ENCODE measurements around the gene HUS1. TPM values are rescaled to one million over a fixed set of nuclear protein-coding genes. Genes with fewer than 3 reads are reported as not detected.

The HUS1 gene
- total RNA-seq, 4 donors from 2014 or later: 37.2 to 74.8 (median 52.3) TPM

- Histone ChIP-seq H3K27ac (peak overlapping the region; percentile 55 to 79 (median 64)), H3K36me3 (peaks cover 0 to 56% (median 24%) of the 10 kb centered on the region in 4 donors), H3K4me1 (peaks cover 0 to 17% (median 9%) of the 10 kb centered on the region in 4 donors), H3K4me3 (no peak overlapping the region), H3K27me3 (no peaks in the 10 kb centered on the region), H3K9me3 (no peaks in the 10 kb centered on the region)
- TF ChIP-seq POLR2AphosphoS5 (IDR thresholded peaks at IDR 0.05) (peak in 1 of 3 donors; percentile 26), EP300 (IDR thresholded peaks at IDR 0.05; ENCODE audit: low read depth) (no peak)
- DNase-seq: peak; percentile 78
- intact Hi-C loops (cut with DNase I; ENCODE audit: low total_unique reads) (no loop called here), in situ Hi-C loops (cut with MboI; ENCODE audit: low pct_ligation_motif_present in 1 of 4, low pct_unique_long_range_greater_than_20kb in 1 of 4, low sequenced_read_pairs in 3 of 4) (no loop called here)
- 62% methylated on average over 3 of the region's 3 CpGs; no CpG with 5 or more reads in 1 of the 2 donors for WGBS, 2 donors (ENCODE audit: low coverage in 1 of 2)
These were observed 17.2 kb downstream of the HUS1 start for GRCh38 chr7:47962262-47962661.

GRCh38 chr7:47957156-47957555, 22.3 kb downstream of the HUS1 start:
- peaks cover 0 to 7% (median 2%) of the 10 kb centered on the region in 4 donors for H3K4me1 ChIP-seq
- H3K9me3 ChIP-seq: no peaks in the 10 kb centered on the region
- intact Hi-C loops (cut with DNase I; ENCODE audit: low total_unique reads): no loop called here
- no peak overlapping the region for H3K4me3 ChIP-seq
- peaks cover 0 to 19% (median 0%) of the 10 kb centered on the region in 4 donors for H3K36me3 ChIP-seq
- WGBS, 2 donors (ENCODE audit: low coverage in 1 of 2): 66 to 77% methylated on average over 6 of the region's 6 CpGs
- H3K27ac ChIP-seq: no peak overlapping the region
- no peaks in the 10 kb centered on the region for H3K27me3 ChIP-seq
- in situ Hi-C loops (cut with MboI; ENCODE audit: low pct_ligation_motif_present in 1 of 4, low pct_unique_long_range_greater_than_20kb in 1 of 4, low sequenced_read_pairs in 3 of 4): no loop called here
- TF ChIP-seq CTCF (IDR thresholded peaks at IDR 0.05): no peak
- no peak for DNase-seq

- Histone ChIP-seq H3K4me3 (no peak overlapping the region), H3K4me1 (peaks cover 0 to 6% (median 2%) of the 10 kb centered on the region in 4 donors), H3K27ac (no peak overlapping the region), H3K36me3 (peaks cover 0 to 15% (median 0%) of the 10 kb centered on the region in 4 donors), H3K27me3 (no peaks in the 10 kb centered on the region), H3K9me3 (no peaks in the 10 kb centered on the region)
- intact Hi-C loops (cut with DNase I; ENCODE audit: low total_unique reads): no loop called here
- TF ChIP-seq EP300 (IDR thresholded peaks at IDR 0.05; ENCODE audit: low read depth): no peak
- no peak for TF ChIP-seq POLR2AphosphoS5 (IDR thresholded peaks at IDR 0.05)
- TF ChIP-seq CTCF (IDR thresholded peaks at IDR 0.05): no peak
- no peak for TF ChIP-seq POLR2A (IDR thresholded peaks at IDR 0.05)
- no peak for DNase-seq
- in situ Hi-C loops (cut with MboI; ENCODE audit: low pct_ligation_motif_present in 1 of 4, low pct_unique_long_range_greater_than_20kb in 1 of 4, low sequenced_read_pairs in 3 of 4): no loop called here
- WGBS, 2 donors (ENCODE audit: low coverage in 1 of 2): 92 to 96% methylated on average over 4 to 6 of the region's 6 CpGs
These were observed 23.2 kb downstream of the HUS1 start for GRCh38 chr7:47956220-47956619.

- intact Hi-C loops (cut with DNase I; ENCODE audit: low total_unique reads): no loop called here
- Histone ChIP-seq H3K27ac (no peak overlapping the region), H3K4me1 (peaks cover 0 to 17% (median 8%) of the 10 kb centered on the region in 4 donors), H3K9me3 (no peaks in the 10 kb centered on the region), H3K36me3 (peaks cover 0 to 9% (median 0%) of the 10 kb centered on the region in 4 donors), H3K27me3 (no peaks in the 10 kb centered on the region), H3K4me3 (no peak overlapping the region)
- DNase-seq: no peak
- in situ Hi-C loops (cut with MboI; ENCODE audit: low pct_ligation_motif_present in 1 of 4, low pct_unique_long_range_greater_than_20kb in 1 of 4, low sequenced_read_pairs in 3 of 4): no loop called here
- TF ChIP-seq POLR2A (IDR thresholded peaks at IDR 0.05): no peak
- no peak for TF ChIP-seq CTCF (IDR thresholded peaks at IDR 0.05)
- TF ChIP-seq EP300 (IDR thresholded peaks at IDR 0.05; ENCODE audit: low read depth): no peak
- no peak for TF ChIP-seq POLR2AphosphoS5 (IDR thresholded peaks at IDR 0.05)
- 89 to 94% methylated on average over 2 to 4 of the region's 4 CpGs for WGBS, 2 donors (ENCODE audit: low coverage in 1 of 2)
These were observed 25.0 kb downstream of the HUS1 start for GRCh38 chr7:47954231-47954911.

All from transverse colon (tissue), 4 donors.